Stimulated activated CD4-positive, alpha-beta T cell treated with anti-CD3 and anti-CD28 coated beads, Interleukin-4, amount 100 ng/mL, for 24 hours (primary cell): ENCODE results near the gene RAD9A.

Experiments used
- DNase-seq: peaks from one replicate; pipeline ENCODE4 v3.0.0-alpha.2; 2020

The RAD9A gene

DNA sequence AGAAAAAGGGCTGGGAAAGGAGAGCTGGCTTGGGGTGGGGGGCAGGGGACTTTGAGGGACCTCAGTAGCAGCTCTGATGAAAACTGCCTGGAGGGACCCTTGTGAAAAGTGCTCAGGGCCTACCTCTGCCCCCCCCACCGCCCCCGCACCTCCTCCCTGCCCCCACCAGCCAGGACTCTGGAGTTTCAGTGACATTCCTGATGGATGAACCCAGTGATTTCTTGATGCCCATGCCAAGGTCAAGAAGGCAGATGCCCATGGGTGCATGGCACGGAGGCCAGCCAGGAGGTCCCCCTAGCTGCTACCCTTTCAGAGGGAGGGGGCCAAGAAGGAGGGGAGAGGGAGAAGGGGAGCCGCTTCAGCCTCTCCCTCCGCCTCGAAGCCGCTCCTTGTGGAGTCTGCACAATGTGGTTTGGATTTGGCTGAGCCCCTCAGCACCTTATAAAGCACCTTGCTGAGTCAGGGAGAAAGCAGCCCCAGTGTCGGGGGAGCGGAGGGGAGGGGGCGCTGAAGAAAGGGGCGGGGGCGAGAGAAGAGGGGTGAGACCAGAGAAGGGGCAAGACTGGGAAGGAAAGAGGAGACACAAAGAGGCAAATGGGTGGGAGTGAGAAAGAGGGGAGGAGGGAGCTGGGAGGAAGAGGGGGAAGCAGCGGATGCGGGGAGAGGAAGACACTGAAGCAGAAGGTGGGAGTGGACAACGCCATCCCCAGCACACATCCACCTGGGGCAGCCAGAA lies 16.3 kb upstream of the RAD9A start:
- no peak for DNase-seq

DNA sequence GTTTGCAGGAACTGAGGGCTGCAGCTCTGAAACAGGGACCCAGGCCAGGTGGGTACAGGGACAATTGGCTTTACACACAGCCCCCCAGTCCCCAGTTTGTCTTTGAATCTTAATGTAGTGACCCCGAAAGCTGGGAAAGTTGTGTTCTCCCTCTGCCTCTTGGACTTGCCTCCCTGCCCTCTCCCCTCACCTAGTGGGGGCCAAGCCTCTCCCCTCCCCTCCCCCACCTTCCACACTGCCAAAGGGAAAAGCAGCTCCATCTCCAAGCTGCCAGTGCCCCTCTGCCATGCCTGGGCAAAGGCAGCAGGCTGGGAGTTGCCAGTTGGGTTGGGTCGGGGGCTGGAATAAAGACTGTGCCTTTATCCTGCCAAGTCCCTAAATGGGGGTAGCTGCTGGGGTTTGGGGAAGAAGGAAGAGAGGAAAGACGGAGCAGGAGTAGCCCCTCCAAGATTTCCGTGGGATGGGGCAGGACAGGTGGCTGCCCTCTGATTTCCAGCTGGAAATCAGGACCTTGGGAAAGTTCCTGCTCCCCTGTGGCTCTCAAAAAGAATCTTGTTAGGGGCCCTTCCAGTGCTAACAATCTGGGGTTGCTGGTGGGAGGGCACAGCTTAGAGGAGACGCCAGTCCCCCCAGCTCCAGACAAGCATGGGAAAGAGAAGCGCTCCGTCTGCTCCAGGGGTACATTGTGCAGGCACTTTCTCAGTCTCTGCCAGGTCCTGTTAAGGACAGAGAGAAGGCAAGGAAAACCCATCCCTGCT lies 15.5 kb upstream of the RAD9A start:
- no peak for DNase-seq

DNA sequence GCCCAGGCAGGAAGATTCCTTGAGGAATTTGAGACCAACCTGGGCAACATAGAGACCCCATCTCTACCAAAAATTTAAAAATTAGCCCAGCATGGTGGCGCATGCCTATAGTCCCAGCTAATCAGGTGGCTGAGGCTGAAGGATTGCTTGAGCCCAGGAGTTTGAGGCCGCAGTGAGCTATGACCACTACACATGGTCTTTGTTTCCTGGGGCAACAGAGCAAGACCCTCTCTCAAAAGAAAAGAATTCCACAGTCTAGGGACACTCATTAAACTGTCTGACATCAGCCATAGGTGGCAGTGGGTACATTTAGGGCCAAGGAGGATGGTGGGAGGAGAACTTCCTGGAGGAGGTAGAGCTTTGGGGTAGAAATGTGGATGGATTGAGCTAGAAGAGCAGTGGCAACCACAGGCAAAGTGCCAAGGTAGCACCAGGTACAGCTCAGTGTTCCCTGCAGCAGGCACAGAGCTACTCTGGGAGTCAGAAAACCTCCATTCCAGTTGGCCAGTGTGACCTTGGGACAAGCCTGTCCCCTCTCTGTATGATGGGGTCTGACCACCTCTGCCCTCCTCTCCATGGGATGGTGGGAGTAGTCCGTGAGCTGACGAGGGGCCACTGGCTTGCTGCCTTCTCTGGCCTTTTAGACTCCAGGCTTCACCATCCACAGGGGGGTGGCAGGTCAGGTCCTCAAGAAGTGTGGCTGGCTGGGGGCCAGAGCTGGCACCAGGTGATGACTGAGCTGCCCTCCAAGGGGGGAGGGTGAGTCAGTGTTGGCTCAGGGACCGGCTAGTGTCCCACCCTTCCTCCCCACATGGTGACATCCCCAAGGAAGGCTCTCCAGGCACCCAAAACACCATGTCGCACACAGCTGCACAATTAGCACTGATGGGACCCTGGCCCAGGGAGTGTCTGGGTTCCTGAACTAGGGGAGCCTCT lies 14.6 kb upstream of the RAD9A start:
- no peak for DNase-seq

DNA sequence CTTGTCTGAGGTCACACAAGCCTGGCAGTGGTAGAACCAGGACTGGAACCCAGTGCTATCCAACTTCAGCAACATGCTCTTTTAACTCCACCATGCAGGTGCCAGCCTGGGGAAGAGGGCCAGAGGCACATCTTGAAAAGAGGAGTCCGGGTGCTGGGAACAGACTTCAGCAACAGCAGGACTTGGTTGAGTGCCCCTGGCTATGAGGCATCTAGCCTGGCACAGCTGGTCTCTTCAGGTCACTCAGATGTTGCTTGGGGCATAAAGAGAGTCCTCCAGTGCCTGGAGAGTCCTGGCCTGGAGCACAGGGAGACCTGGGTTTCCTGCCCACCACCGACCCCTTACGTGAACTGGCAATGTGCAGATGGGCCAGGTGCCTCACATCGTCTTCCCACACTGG lies 13.2 kb upstream of the RAD9A start:
- no peak for DNase-seq

DNA sequence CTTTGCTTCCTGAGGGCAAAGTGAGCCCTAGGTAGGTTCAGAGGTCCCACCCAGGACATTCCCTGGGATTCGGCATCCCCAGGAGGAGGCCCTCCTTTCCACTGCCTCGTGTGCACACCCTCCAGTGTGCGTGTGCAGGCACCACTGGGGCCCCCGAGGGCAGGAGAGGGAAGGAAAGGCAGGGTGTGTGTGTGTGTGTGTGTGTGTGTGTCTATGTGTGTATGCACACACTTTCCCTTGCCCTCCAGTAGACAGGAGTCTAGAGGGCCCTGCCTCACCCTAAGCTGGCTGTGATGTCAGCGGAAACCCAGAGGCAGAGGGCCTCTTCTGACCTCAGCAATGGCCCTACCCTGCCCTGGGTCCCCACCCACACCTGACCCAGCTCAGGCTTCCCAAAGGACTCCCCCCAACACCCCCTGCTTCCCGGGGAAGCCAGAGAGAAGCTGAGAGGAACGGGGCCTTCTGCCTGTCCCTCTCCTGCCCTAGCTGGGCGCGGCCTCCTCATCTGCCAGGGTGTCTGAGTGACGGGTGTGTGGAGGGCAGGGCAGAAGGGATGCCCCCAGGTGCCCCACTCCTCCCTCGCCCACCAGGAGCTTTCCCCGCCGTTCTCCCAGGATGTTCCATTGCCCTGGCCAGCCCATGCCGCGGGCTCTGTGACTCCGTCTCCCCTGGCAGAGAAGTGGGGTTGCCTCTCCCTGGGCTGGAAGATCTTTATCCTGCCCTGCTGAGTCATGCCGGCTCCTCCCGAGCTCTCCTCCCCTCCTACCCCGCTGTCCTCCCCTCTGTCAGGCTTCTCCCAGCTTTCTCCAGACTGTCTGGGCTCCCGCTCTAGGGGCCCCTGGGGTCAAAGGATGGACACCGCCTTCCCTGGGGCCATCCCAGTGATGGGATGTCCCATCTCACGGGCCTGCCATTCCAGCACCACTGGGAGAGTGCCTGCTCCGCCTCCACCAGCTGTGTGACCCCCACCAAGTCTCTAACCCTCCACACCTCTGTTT lies 12.4 kb upstream of the RAD9A start:
- DNase-seq: no peak

DNA sequence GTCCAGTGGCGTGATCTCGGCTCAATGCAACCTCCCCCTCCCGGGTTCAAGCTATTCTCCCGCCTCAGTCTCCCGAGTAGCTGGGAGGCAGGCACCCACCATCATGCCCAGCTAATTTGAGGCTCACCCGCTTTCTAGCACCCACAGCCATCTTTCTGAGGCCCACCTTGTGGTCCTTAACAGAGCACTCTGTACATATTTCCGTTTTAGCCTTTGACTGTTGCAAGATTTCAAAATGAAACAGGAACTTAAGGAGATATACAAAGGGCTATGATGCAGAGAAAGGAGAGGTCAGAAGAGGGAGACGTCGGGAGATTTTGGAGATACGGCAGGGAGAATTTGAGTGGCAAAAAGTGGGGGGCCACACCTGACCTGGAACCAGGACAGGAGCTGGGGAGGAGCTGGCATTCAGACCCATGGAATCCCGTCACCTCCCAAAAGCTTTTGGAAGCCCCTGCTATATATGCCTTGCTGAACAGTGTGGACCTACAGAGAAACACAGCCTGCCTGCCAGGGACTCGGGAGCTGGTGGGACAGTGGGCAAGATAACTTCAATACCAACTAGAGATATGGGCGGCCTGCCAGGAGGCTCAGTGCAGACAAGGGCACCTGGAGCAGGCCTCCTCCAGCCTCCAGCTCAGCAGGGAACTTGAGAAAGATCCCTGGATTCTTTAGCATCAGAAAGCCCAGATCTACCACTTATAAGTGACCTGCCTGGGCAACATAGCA lies 10.4 kb upstream of the RAD9A start:
- no peak for DNase-seq

DNA sequence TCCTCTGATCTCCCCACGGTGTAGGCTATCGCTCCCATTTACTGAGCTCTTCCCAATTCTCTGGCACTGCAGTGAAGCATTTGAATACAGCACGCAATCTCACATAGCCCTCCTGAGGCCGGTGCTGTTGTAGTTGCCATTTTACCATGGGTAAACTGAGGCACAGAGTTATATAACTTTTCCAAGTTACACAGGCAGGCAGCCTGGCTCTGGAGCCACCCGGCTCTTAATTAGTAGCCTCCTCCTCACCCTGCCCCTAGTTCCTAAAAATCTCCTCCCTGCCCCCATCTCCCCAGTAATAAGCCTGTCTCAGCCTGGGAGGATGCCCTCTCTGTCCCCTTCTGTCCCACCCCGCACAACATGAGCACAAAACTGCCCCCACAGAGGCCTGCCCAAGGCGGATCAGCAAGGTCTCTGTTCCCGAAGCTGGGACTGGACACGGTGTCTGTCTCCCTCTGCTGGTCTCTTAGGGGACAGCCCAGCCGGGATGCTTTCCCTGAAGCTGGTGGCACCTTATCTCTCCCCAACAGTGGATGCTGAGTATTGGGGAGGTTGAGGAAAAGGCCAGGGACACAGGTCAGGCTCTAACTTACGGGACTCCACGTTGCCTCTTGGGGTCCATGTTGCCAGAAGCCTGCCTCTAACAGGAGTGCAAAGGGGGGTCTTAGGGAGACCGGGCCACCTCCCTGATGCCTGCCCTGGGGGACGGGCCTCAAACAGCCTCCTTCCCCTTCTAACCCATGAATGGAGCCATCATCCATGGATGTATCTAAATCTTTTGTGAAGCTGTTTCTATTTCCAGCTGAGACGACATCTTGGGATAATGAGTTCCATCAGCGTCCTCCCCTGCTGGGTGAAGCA lies 9.3 kb upstream of the RAD9A start:
- peak; percentile 87 for DNase-seq

DNA sequence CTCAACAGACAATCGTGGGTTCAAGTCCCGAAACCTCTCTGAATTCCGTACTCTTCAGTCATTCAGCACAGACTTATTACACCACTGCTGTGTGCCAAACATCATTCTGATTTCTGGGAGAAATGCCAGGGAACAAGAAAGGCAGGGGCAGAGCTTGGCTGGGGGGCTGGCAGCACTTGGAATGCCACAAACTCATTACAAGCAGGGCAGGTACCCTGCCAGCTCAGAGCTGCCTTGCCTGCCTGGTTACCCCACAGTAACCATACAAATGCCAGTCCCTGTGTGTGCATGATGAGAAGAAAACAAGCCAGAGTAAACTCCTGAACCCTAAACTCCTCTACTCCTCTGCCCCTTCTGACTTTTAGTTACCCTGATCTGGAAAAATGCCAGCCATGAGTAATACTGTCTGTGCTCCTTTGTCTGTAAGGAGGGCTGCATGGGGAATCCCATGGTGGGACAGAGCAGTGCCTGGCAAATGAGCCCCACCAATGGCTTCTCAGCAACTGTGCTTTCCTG lies 6.9 kb upstream of the RAD9A start:
- DNase-seq: no peak

DNA sequence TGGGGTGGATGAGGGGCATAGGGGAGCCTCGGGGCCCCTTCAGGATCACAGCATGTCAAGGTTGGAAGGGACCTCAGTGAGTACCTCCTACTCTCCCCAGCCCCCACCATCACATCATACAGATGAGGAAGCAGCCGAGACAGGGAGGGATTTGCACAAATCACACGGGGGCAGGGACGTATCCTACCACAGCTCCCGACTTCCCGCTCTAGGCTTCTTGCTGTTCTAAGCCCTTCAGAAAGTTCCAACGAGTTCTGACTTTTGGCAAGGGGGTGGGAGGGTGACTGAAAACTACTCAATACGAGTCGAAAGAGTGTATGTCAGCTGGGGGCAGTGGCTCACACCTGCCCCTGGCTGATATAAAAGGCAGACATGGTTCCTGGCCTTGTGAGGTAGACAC lies 4.7 kb upstream of the RAD9A start:
- DNase-seq: no peak

DNA sequence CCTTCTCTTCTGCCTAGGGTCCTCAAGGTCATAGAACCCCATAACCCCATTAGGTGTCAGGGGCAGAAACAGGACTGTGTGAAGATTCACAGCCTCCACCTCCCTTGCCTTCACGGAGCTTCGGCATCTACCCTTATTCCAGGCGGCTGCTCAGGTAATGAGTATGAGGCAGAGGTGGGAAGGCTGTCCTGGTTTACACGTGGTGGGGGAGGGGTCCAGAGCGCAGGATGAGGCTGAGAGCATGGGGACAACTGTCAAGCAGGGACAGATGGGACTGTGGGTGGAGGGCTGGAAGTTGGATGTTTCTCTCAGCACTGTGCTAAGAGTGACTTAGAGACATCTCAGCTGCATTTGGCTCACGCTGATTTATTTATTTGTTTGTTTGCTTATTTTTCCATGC lies 4.3 kb upstream of the RAD9A start:
- no peak for DNase-seq

DNA sequence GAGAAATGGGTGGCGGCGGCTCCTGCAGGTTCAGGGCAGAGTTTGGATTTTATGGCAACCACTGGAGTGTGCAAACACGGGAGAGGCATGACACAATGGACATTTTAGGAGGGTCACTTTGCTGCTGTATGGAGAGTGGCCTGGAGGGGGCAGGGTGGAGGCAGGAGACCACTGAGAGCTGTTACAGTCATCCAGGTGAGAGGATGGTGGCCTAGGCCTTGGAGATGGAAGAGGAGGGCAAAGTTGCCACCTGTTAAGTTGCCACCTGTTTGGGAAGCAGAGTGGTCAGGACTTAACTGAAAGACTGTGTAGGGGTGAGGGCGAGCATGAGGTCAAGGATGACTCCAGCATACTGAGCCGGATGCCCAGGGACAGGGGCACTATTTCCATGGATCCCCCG lies 2.3 kb upstream of the RAD9A start:
- DNase-seq: peak; percentile 58

DNA sequence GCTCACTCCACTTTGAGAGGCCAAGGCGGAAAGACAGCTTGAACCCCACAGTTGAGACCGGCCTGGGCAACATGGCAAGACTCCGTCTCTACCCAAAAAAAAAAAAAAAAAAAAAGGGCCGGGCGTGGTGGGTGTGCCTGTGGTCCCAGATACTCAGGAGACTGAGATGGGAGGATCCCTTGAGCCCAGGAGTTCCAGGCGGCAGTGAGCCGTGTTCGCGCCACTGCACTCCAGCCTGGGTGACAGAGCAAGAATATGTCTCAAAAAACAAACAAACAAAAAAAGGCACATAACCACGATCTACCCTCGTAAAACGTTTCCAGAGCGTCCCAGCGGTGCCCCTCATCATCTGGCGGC lies 861 bp upstream of the RAD9A start:
- DNase-seq: no peak

DNA sequence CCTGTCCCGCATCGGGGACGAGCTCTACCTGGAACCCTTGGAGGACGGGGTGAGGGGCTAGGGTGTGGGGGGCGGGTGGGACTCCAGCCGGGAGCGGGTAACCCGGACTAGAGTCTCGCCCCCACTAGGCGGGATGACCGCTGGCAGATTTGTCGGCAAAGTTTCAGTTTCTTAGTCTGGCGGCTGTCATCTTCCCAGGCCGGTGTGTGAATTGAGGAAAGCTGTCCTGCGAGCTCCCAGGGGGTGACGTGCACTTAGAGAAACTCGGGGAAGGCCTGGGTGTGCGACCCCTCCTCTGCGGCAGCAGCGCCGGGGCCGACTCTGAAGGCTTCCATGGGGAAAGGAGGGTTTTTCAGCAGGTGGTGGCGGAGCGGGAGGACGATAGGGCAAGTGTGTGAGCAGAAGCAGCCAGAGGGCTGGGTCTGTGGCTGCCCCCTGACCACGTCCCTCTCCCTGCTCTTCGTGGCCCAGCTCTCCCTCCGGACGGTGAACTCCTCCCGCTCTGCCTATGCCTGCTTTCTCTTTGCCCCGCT lies 463 bp downstream of the RAD9A start:
- DNase-seq: no peak

DNA sequence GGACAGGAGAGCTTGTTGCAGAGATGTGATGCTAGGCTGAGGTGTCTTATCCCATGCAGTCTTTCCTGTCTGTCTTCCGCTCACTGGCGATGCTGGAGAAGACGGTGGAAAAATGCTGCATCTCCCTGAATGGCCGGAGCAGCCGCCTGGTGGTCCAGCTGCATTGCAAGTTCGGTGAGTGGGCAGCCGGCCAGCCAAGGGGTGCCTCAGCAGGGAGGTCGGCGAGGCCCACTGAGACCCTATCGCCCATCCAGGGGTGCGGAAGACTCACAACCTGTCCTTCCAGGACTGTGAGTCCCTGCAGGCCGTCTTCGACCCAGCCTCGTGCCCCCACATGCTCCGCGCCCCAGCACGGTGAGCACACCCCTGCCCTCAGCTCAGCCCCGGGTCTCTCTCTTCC lies 1.7 kb downstream of the RAD9A start:
- no peak for DNase-seq

DNA sequence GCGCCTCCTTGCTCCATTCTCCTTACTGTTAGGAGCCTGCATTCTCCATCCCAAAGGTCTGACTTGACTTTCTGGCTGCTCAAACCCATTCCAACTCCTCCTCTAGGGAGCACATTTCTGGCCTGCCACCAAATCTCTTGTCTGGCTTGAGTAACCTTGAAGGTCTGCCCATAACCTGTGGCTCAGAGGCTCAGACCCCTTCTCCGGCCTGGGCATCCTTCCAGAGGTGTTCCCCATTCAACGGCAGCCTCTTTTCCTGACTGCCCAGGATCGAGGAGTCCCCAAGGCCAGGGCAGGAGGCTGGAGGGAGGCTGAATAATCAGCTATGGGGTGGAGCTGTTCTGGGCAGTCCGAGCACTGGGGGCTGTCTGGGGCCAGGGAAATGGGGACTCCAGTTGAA lies 2.2 kb downstream of the RAD9A start:
- DNase-seq: no peak

DNA sequence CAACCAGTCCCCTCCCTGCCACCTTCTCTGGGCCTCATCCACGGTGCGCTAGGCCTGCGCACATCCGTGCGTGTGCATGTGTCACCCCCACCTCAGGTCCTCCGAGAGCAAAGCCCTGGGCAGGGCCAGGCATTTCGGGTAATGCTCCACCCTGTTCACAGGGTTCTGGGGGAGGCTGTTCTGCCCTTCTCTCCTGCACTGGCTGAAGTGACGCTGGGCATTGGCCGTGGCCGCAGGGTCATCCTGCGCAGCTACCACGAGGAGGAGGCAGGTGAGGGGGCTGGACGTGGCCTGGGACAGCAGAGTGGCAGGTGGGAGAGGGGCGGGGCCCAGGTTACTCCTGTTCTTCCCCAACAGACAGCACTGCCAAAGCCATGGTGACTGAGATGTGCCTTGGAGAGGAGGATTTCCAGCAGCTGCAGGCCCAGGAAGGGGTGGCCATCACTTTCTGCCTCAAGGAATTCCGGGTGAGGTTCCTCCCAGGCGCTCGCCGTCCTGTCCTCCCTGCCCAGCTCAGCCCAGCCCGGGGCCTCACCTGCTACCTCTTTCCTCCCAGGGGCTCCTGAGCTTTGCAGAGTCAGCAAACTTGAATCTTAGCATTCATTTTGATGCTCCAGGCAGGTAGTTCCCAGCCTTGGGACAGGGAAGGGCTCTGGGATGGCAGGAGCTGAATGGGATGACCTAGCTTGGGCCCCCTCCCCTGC lies 3.9 kb downstream of the RAD9A start:
- no peak for DNase-seq

DNA sequence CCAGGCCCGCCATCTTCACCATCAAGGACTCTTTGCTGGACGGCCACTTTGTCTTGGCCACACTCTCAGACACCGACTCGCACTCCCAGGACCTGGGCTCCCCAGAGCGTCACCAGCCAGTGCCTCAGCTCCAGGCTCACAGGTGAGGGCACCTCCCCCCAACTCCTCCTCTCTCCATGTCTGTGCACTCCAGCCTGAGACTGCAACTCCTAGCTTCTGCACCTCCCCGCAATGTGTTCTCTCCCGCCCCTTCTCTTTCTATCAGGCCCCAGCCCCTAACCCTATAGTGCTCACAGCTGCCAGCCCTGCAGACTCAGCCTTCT lies 4.4 kb downstream of the RAD9A start:
- no peak for DNase-seq

DNA sequence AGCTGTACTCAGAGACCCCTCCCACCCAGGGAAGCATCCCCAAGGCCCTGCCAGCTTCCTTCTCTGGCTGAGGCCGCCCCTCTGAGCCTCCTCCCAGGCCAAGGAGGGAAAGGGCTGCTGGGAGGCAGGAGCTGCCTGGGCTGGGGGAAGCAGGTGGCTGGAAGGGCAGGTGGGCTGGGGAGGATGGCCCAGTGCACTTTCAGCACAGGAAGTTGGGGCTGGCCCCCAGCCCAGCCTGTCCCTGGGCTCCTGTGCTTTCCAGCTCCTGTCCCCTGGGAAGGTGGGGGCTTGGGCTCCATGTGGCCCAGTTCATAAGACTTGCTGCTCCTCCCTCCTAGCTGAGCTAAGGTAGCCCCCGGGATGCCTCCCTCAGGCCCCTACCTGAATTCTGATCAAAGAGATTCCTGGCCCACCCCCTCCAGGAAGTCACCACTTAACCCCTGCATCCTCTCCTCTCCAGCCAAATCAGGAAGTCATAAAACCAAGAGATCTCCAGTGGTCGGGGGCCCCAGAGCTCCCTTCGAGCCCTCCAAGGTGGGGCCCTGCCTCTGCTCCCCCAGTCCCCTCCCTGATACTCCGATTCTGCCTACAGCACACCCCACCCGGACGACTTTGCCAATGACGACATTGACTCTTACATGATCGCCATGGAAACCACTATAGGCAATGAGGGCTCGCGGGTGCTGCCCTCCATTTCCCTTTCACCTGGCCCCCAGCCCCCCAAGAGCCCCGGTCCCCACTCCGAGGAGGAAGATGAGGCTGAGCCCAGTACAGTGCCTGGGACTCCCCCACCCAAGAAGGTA lies 5.0 kb downstream of the RAD9A start:
- DNase-seq: no peak

DNA sequence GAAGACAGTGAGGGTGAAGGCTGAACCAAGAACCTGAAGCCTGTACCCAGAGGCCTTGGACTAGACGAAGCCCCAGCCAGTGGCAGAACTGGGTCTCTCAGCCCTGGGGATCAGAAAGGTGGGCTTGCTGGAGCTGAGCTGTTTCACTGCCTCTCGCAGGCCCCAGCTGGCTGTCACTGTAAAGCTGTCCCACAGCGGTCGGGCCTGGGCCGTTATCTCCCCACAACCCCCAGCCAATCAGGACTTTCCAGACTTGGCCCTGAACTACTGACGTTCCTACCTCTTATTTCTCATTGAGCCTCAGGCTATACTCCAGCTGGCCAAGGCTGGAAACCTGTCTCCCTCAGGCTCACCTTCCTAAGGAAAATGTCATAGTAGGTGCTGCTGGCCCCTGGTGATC lies 5.8 kb downstream of the RAD9A start:
- DNase-seq: no peak
